ENCODE measurements around the gene SIRPG.

- TF ChIP-seq, protein P1, sequence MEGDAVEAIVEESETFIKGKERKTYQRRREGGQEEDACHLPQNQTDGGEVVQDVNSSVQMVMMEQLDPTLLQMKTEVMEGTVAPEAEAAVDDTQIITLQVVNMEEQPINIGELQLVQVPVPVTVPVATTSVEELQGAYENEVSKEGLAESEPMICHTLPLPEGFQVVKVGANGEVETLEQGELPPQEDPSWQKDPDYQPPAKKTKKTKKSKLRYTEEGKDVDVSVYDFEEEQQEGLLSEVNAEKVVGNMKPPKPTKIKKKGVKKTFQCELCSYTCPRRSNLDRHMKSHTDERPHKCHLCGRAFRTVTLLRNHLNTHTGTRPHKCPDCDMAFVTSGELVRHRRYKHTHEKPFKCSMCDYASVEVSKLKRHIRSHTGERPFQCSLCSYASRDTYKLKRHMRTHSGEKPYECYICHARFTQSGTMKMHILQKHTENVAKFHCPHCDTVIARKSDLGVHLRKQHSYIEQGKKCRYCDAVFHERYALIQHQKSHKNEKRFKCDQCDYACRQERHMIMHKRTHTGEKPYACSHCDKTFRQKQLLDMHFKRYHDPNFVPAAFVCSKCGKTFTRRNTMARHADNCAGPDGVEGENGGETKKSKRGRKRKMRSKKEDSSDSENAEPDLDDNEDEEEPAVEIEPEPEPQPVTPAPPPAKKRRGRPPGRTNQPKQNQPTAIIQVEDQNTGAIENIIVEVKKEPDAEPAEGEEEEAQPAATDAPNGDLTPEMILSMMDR (IDR thresholded peaks at IDR 0.05; ENCODE audit: insufficient read depth, low read length) = no peak
- no peak for TF ChIP-seq POLR2AphosphoS5 (IDR thresholded peaks at IDR 0.05; ENCODE audit: low read depth)
- TF ChIP-seq REST (IDR thresholded peaks at IDR 0.05; ENCODE audit: insufficient replicate concordance, low read depth) = no peak
Measured at GRCh38 chr20:1627200-1627550, 30.4 kb downstream of the SIRPG start.

All from HL-60 (cell line).